HG03039 (cell line): ENCODE data around the gene TIGD2.
"Not testable (repeated sequence)": the region's sequence is repeated elsewhere in the genome, so short reads cannot be mapped to it uniquely, and the experiment has no call there.

Source experiments
- ATAC-seq: cut with Tn5 transposase; IDR thresholded peaks from one replicate; pipeline ENCODE4 v1.9.1; 2021; ENCODE audit warnings: mild to moderate bottlenecking, moderate library complexity; ENCODE audit not compliant: unreplicated experiment

The TIGD2 gene

DNA sequence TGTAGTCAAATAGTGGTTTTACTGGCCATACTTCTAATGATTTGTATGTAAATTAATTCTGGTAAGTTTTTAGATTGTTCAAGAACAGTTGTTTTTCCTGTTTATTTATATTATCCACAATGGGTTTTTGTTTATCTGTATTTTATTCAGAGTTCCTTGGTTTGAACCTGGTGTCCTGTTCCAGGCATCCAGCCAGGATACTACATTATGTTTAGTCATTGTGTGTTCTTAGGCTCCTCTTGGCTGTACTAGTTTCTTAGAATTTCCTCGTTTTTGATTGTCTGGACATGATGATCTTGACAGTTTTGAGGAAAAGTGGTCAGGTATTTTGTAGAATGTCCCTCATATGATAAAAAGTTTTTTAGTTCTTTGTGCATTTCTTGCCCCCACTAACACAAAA lies 7.8 kb downstream of the TIGD2 start:
- no peak for ATAC-seq

- no peak for ATAC-seq
Measured at GRCh38 chr4:89119836-89120235, 8.5 kb downstream of the TIGD2 start.

DNA sequence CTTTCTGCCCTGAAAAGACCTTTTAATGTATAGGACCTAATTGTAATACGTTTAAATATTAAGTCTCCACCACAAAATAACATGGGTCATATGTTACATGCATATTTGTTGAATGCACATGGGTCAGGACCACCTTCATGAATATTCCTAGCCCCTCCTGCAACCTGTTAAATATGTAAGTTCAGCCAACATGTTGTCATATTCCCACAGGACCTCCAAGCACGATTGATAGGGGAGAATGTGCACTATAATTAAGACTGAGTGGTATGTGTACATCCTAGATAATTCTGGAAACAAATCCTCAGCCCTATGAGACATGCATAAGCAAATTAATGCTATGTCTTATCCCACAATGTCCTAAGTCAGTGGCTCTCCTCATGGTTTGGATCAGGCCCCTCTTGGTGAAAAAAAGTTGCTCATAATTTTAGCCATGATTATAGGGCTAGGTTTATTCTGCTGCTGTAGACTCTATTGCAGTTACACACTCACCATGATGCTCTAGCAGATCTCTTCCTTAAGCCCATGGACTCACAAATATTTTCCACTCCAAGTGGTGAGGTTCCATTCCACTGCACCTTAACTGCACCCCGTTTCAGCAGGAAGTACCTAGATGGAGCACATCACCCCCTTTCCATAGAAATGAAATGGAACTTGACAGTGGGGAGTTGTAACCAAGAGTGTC lies 10.2 kb downstream of the TIGD2 start:
- ATAC-seq: no peak

- ATAC-seq: no peak
Measured at GRCh38 chr4:89123451-89123851, 12.1 kb downstream of the TIGD2 start.

- ATAC-seq: no peak
Measured at GRCh38 chr4:89125901-89126782, 14.8 kb downstream of the TIGD2 start.

DNA sequence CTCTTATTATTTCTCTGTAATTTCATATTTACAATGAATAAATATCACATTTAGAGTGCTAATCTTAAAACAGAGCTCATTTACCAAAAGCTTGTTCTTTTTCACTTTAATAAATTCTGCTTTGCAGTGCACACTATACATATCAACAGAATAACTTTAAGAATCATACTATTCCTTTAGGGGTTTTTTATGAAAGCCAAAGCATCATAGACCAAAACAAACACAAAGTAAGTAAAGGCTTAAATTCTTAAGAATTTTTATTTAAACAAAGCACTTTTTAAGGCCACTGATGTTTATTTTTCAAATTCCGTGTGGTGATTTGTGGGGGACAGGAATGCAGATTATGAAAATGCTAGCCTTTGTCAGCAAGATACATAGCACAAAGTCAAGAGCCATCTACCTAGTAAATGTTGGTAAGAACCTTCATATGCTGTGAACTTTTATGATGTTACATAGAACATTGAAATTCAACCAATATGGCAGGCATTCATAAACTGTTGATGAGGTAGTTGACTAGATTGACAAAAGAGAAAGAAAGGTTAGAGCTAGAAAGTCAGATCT lies 17.8 kb downstream of the TIGD2 start:
- no peak for ATAC-seq

- no peak for ATAC-seq
Measured at GRCh38 chr4:89134775-89135319, 23.5 kb downstream of the TIGD2 start.

- no peak for ATAC-seq
Measured at GRCh38 chr4:89136525-89136924, 25.2 kb downstream of the TIGD2 start.

DNA sequence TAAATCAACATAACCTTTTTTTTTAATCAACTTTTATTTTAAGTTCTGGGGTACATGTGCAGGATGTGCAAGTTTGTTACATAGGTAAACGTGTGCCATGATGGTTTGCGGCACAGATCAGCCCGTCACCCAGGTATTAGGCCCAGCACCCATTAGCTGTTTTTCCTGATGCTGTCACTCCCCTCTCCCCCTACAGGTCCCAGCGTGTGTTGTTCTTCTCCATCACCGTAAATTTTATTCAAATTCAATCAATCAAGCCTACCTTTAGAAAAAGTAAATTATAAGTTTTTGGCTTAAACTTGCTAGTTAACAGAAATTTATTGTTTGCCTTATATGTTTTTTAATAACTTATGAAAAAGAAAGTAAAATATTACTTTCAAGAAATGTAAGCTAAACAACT lies 25.9 kb downstream of the TIGD2 start:
- no peak for ATAC-seq

DNA sequence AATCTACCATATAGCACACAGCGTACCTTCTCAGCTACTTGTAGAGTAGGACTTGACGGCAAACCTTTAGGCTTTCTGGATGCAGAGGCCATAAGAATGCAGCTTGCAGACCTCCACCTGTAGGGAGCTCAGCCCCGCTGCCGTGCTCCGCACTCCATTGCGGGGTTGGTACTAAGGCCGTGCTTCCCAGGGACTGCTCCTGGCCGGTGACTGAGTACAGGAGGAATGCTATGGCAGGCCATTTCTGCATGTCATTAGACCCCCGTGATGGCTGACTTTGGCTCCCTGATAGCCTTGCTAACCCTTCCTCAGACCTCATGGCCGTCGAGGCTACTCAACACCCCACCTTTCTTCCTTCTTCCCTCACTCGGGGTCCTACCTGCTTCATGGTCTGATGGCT lies 26.4 kb downstream of the TIGD2 start:
- ATAC-seq: no peak

DNA sequence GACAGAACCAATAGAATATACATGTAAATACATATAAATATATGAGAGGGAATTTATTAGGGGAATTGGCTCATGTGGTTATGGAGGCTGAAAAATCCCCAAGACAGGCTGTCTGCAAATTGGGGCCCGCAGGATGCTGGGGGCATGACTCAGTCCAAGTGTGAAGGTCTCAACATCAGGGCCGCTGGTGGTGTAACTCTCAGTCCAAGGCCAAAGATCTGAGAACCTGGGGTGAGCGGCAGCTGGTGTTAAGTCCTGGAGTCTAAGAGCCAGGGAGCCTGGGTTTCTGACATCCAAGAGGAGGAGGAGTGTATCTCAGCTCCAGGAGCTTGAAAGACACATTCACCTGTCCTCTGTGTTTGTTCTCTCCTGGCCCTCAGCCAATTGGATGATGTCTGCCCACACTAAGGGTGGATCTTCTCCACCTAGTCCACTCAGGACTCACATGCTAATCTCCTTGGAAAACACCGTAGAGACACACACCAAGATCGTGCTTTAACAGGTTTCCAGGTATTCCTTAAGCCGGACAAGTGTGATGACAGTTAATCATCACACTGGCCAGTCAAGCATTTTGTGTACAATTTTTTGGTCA lies 28.9 kb downstream of the TIGD2 start:
- no peak for ATAC-seq

DNA sequence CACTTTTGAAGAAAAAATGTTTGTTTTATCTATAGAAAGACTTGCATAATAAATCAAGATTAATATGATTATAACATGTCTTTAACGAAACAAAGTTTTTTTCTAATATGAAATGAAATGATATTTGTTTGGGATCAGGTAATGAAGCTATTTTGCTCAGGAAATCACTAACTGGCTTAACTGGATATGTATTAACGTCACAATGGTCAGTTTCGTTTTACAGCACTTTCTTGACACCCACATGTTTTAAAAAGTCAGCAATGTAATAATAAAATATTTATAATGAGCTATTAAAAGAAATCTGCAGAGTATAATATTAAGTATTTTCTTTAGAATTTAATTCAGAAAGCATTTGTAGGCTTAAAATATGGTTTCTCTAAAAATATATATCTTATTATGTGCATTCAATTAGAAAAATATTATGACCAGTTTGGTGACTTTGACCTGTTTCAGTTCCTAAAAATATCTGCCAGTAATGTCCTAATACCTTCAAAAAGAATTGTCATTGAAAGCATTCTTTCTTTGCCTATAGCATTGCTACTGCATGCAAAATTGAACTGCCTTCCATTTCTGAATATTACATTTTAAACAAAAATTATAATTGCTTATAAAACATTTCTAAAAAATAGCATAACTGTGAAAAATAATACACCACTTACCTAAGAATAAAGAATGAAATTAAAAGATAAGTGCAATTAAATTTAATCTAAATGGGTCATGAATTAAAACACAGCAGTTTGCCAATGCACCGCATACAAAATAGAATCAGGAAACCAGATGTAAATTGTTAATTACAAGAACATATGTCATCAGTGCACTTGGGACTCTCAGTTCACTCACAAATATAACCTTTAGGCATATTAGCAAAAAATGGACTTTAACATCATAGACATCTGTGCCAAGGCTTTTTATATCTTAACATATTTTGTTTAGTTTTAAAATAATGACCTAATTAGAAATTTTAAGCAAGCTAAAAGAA lies 31.6 kb downstream of the TIGD2 start:
- peak; percentile 69 for ATAC-seq

DNA sequence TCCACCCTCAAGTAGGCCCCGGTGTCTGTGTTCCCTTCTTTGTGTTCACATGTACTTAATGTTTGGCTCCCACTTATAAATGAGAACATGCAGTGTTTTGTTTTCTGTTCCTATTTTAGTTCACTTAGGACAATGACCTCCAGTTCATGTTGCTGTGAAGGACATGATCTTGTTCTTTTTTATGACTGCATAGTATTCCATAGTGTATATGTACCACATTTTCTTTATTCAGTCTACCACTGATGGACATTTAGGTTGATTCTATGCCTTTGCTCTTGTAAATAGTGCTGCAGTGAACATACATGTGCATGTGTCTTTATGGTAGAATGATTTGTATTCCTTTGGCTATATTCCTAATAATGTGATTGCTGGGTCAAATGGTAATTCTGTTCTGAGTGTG lies 33.3 kb downstream of the TIGD2 start:
- not testable (repeated sequence) for ATAC-seq

- no peak for ATAC-seq
Measured at GRCh38 chr4:89146196-89146595, 34.9 kb downstream of the TIGD2 start.

DNA sequence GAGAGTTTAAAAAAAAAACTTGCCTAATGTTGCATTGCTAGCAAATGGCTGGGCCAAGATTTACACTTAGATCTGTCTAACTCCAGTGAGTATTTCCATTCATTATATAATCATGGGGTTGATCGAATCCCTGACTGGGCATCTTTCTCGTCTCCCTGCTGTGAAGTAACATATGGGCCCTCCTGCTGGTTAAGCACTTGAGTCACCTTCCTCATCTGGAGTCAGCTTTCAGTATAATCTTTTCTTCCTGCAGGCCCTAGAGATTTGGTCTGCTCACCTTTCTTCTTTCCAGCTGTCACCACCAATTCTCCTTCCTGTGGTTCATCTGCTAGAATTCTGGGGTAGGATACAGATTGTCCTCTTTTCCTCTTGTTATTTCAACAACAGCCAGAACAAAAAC lies 41.6 kb downstream of the TIGD2 start:
- ATAC-seq: no peak

DNA sequence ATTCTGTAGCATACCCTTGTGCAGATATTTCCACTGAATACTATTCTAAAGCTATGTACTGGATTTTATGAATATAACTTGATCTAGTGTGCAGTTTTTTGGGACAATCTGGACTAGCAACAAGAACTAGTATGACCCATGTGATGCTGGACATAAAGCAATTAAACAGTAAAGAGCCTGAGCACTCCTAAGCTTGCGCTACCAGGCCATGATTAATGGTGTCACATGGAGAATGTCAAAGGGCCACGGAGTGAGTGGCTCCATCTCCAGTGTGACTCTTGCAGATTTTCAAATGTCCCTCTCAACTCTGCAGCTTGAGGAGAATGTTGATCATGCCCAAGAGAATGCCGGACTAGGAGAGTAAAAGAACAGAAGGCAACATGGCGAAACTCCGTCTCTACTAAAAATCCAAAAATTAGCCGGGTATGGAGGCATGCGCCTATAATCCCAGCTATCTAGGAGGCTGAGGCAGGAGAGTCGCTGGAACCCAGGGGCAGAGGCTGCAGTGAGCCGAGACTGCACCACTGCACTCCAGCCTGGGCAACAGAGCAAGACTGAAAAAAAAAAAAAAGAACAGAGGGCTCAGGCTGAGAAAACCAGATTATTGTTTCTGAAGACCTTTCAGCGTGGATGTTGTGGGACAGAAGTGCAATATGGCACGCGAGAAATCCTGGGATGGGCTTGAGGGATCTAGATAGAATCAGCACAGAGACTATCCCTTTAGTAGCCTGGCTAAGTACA lies 45.0 kb downstream of the TIGD2 start:
- ATAC-seq: no peak

DNA sequence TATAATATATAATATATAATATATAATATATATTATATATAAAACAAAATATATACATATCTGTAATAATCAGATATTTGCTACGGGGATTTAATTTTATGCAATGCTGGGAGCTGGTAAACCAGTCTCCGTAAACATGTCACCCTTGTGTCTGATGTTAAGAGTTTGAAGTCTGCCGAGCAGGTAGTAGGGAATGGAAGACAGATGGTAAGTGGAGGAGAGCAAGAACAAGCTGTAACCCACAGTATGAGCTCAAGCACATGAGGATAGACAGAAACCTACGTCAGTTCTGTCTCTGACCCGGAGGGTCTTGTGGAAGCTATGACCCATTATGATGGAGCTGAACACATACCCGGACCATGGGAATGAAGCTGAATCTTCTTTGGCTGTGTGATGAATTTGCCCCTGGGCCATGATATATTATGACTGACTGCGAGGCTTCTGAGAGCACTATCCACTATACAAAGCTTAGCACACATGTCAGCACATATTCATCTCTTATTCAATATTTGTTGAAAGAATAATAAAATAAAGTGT lies 46.2 kb downstream of the TIGD2 start:
- ATAC-seq: no peak

GRCh38 chr4:89158884-89159503 lies 47.7 kb downstream of the TIGD2 start:
- ATAC-seq: peak; percentile 42

- no peak for ATAC-seq
Measured at GRCh38 chr4:89160806-89161205, 49.5 kb downstream of the TIGD2 start.
